SIG-M5 treated with dmso at 0.1 percent for 504 hours (cell line): ENCODE results near the gene PIK3R1.
"Not testable (repeated sequence)": the region's sequence is repeated elsewhere in the genome, so short reads cannot be mapped to it uniquely, and the experiment has no call there.

ENCODE experiments used
- DNase-seq: peaks from one replicate; lab custom pipeline; 2025; ENCODE audit not compliant: unreplicated experiment; lab: John Stamatoyannopoulos, UW

Gene PIK3R1

GRCh38 chr5:68192679-68193060 is 22.9 kb upstream of the PIK3R1 start:
- no peak for DNase-seq

GRCh38 chr5:68193481-68194036 is 22.0 kb upstream of the PIK3R1 start:
- DNase-seq: no peak

- DNase-seq: no peak
Observed at GRCh38 chr5:68194386-68194785, 21.2 kb upstream of the PIK3R1 start.

- no peak for DNase-seq
Observed at GRCh38 chr5:68195137-68195536, 20.4 kb upstream of the PIK3R1 start.

- peak; percentile 98 for DNase-seq
Observed at GRCh38 chr5:68196876-68197275, 18.7 kb upstream of the PIK3R1 start.

GRCh38 chr5:68200288-68200687 is 15.3 kb upstream of the PIK3R1 start:
- no peak for DNase-seq

GRCh38 chr5:68210654-68211053 is 4.9 kb upstream of the PIK3R1 start:
- not testable (repeated sequence) for DNase-seq

- DNase-seq: peak; percentile 22
Observed at GRCh38 chr5:68214482-68215207, 911 bp upstream of the PIK3R1 start.

- peak; percentile 90 for DNase-seq
Observed at GRCh38 chr5:68215898-68216244, 315 bp downstream of the PIK3R1 start.

GRCh38 chr5:68216245-68217046 is 890 bp downstream of the PIK3R1 start:
- peak; percentile 64 for DNase-seq

GRCh38 chr5:68217047-68217355 is 1.4 kb downstream of the PIK3R1 start:
- DNase-seq: peak; percentile 64

- DNase-seq: no peak
Observed at GRCh38 chr5:68217528-68217927, 2.0 kb downstream of the PIK3R1 start.

GRCh38 chr5:68219161-68219816 is 3.7 kb downstream of the PIK3R1 start:
- DNase-seq: no peak

- DNase-seq: no peak
Observed at GRCh38 chr5:68220260-68220659, 4.7 kb downstream of the PIK3R1 start.

GRCh38 chr5:68220914-68221313 is 5.4 kb downstream of the PIK3R1 start:
- DNase-seq: no peak

- no peak for DNase-seq
Observed at GRCh38 chr5:68221488-68221887, 5.9 kb downstream of the PIK3R1 start.

- no peak for DNase-seq
Observed at GRCh38 chr5:68222310-68222709, 6.8 kb downstream of the PIK3R1 start.

- no peak for DNase-seq
Observed at GRCh38 chr5:68222824-68223354, 7.3 kb downstream of the PIK3R1 start.

GRCh38 chr5:68223904-68224303 is 8.3 kb downstream of the PIK3R1 start:
- no peak for DNase-seq

- peak; percentile 34 for DNase-seq
Observed at GRCh38 chr5:68224509-68225187, 9.1 kb downstream of the PIK3R1 start.
